ENCODE measurements around the gene TLN1. TPM values are rescaled to one million over a fixed set of nuclear protein-coding genes. Genes with fewer than 3 reads are reported as not detected.

The TLN1 gene
- total RNA-seq, 2 donors from 2014 or later = 117 to 123 TPM

- H3K9me3 Mint-ChIP-seq = no peaks in the 10 kb centered on the region
- H3K27me3 Mint-ChIP-seq (ENCODE audit: insufficient read depth) = no peaks in the 10 kb centered on the region
- H3K27ac ChIP-seq (ENCODE audit: low read depth, low read length) = no peak overlapping the region
- no peak overlapping the region for H3K4me3 Mint-ChIP-seq
- TF ChIP-seq CTCF (conservative IDR thresholded peaks at IDR 0.05) = no peak
- no peaks in the 10 kb centered on the region for H3K4me1 ChIP-seq (ENCODE audit: control insufficient read depth, insufficient read depth, low read length)
- H3K36me3 Mint-ChIP-seq (ENCODE audit: low read depth) = peaks cover 30% of the 10 kb centered on the region
- H3K4me3 ChIP-seq (ENCODE audit: low read length) = no peak overlapping the region
- H3K9ac ChIP-seq (ENCODE audit: extremely low read depth, low read length, poor library complexity, severe bottlenecking) = no peak overlapping the region
- H3K27ac Mint-ChIP-seq = no peak overlapping the region
- no peak for DNase-seq
- peaks cover 50% of the 10 kb centered on the region for H3K36me3 ChIP-seq (ENCODE audit: control insufficient read depth, insufficient read depth, low read length)
- no peaks in the 10 kb centered on the region for H3K27me3 ChIP-seq (ENCODE audit: control insufficient read depth, insufficient read depth, low read length, poor library complexity, severe bottlenecking)
- 91 to 92% methylated on average over 3 to 5 of the region's 5 CpGs for WGBS, 2 experiments (ENCODE audit: insufficient coverage in 1 of 2, insufficient read length in 1 of 2)
- H3K4me1 Mint-ChIP-seq = peaks cover 8% of the 10 kb centered on the region
- H3K9me3 ChIP-seq (ENCODE audit: control insufficient read depth, low read length) = no peaks in the 10 kb centered on the region
Observed at GRCh38 chr9:35753466-35753865, 21.5 kb upstream of the TLN1 start.

- 96 to 97% methylated on average over 3 to 4 of the region's 4 CpGs for WGBS, 2 experiments (ENCODE audit: insufficient coverage in 1 of 2, insufficient read length in 1 of 2)
- DNase-seq = no peak
- Histone ChIP-seq H3K9me3 (ENCODE audit: control insufficient read depth, low read length) (no peaks in the 10 kb centered on the region), H3K36me3 (ENCODE audit: control insufficient read depth, insufficient read depth, low read length) (peaks cover 57% of the 10 kb centered on the region), H3K9ac (ENCODE audit: extremely low read depth, low read length, poor library complexity, severe bottlenecking) (peak overlapping the region; percentile 38), H3K27ac (ENCODE audit: low read depth, low read length) (no peak overlapping the region), H3K4me1 (ENCODE audit: control insufficient read depth, insufficient read depth, low read length) (no peaks in the 10 kb centered on the region), H3K4me3 (ENCODE audit: low read length) (peak overlapping the region; percentile 94), H3K27me3 (ENCODE audit: control insufficient read depth, insufficient read depth, low read length, poor library complexity, severe bottlenecking) (no peaks in the 10 kb centered on the region)
- no peaks in the 10 kb centered on the region for H3K27me3 Mint-ChIP-seq (ENCODE audit: insufficient read depth)
- no peak for TF ChIP-seq CTCF (conservative IDR thresholded peaks at IDR 0.05)
- peak overlapping the region; percentile 90 for H3K27ac Mint-ChIP-seq
- peaks cover 24% of the 10 kb centered on the region for H3K4me1 Mint-ChIP-seq
- no peaks in the 10 kb centered on the region for H3K9me3 Mint-ChIP-seq
- peak overlapping the region; percentile 92 for H3K4me3 Mint-ChIP-seq
- peaks cover 39% of the 10 kb centered on the region for H3K36me3 Mint-ChIP-seq (ENCODE audit: low read depth)
Observed at GRCh38 chr9:35750256-35750531, 18.2 kb upstream of the TLN1 start.

DNA sequence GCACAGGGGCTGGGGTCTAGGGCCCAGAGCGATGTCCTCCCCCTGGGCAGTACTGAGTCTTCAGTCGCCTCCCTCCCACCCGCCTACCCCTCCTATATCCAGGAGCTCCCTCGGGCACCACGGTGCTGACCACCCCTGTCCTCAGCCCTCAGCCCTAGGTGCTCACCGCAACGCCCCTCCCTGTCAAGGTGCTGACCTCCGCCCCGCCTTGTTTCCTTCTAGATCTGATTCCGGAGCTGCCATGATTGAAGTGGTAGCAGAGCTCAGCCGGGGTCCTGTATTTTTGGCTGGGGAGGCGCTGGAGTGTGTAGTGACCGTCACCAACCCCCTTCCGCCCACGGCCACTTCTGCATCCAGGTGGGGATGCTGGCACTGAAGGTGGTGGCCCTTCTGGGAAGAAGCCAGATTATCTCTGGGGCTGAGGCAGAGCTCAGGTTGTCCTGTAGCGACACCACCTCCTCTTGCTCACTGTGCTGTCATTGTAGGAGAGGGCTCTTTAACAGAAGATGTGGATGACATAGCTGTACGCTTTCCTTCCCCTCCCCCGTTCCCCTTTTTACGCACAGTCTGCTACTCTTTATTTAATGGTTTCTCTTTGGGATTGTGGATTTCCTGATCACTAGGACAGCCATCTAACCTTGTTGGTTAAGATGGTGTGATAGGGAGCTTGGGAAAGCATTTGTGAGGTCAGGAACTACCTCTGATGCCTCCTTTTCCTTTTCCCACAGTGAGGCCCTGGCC, 17.7 kb upstream of the TLN1 start:
- Mint-ChIP-seq H3K9me3 (no peaks in the 10 kb centered on the region), H3K27ac (peak overlapping the region; percentile 90), H3K27me3 (ENCODE audit: insufficient read depth) (no peaks in the 10 kb centered on the region), H3K36me3 (ENCODE audit: low read depth) (peaks cover 36% of the 10 kb centered on the region), H3K4me1 (peaks cover 24% of the 10 kb centered on the region), H3K4me3 (peak overlapping the region; percentile 92)
- no peaks in the 10 kb centered on the region for H3K9me3 ChIP-seq (ENCODE audit: control insufficient read depth, low read length)
- peak overlapping the region; percentile 94 for H3K4me3 ChIP-seq (ENCODE audit: low read length)
- H3K27ac ChIP-seq (ENCODE audit: low read depth, low read length) = no peak overlapping the region
- peak; percentile 82 for DNase-seq
- no peaks in the 10 kb centered on the region for H3K27me3 ChIP-seq (ENCODE audit: control insufficient read depth, insufficient read depth, low read length, poor library complexity, severe bottlenecking)
- WGBS, 2 experiments (ENCODE audit: insufficient coverage in 1 of 2, insufficient read length in 1 of 2) = 5 to 13% methylated on average over 3 to 16 of the region's 19 CpGs
- peaks cover 52% of the 10 kb centered on the region for H3K36me3 ChIP-seq (ENCODE audit: control insufficient read depth, insufficient read depth, low read length)
- H3K9ac ChIP-seq (ENCODE audit: extremely low read depth, low read length, poor library complexity, severe bottlenecking) = peak overlapping the region; percentile 38
- H3K4me1 ChIP-seq (ENCODE audit: control insufficient read depth, insufficient read depth, low read length) = no peaks in the 10 kb centered on the region
- TF ChIP-seq CTCF (conservative IDR thresholded peaks at IDR 0.05) = no peak
